Fibroblast of skin of left biceps (primary cell): Measurements from ENCODE around the gene SLC1A2.

Source experiments
- DNase-seq, 2 experiments: peaks; one replicate each; pipeline ENCODE4 v3.0.0-alpha.2; 2013; ENCODE audit warnings: low read depth in 2 of 2

Gene SLC1A2

GRCh38 chr11:35245056-35245455, 174.3 kb downstream of the SLC1A2 start:
- no peak for DNase-seq

DNA sequence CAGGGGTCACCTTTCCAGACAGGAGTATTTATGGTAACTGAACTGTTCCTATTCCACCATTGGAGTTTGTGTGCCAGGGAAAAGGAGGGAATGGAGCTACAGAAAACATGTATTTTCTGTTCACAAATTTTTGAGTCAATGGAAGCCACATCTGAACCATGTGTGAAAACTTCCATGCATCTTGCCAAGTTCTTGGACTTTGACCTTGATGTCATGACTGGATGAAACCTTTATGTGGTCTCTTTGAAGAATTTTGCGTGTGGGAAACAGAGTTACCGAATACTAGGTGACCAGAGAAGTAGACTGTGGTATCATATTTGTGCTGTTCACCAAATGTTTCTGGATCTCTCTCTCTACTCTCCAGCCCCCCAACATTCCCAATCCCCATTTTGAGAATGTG, 175.6 kb downstream of the SLC1A2 start:
- DNase-seq = no peak

DNA sequence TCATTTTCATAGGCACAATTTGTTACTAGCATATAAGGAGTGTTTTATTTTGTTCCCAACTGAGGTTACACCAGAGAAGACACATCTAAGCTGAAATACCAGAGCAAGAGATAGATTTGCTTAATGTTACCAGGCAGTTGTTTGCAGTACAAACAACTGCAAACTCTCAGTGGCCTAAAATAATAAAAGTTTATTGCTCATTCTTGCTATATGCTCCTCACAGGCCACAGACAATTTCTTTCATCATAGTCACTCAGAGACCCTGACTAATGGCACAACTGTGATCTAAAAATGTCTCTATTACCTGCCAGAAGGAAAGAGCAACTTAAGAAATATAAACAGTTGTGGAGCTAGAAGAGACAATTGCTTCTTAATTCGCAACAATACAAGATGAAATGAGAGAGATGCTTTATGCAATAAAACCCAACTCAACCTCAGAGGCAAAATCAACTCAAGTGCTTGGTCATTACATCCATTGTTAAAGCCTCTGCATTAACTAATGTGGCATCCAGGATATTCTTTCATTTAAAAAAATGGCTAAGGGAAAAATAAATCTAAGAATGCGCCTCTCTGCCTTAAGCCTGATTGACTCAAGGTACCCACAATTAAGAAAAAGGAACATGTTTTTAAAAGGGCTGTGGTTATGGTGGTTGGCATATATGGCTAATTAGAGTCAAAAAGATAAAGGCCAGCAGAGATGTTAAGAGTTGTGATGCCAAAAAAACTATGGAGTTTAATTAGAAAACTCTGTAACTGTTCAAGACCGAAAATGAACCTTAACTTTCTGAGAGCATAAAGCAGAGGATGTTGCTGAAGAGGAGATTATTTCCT, 176.7 kb downstream of the SLC1A2 start:
- no peak for DNase-seq

DNA sequence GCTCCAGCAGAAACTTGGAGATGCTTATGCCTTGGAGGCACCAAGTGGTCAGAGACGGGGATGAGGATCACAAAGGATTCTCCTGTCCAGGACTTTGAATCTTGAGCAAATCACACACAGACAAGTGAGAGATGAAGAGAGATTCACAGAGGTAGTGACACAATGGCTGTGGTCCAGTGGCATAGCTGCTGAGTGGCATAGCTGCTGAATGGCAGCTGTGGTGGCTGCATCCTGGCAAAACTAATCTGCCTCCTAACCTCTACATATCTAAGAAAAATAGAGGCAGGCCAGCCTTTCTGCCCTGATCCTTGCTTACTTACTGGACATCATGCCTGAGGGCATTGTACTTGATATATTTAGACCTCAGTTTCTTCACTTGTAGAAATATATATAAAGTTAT, 177.8 kb downstream of the SLC1A2 start:
- no peak for DNase-seq

GRCh38 chr11:35241083-35241482, 178.3 kb downstream of the SLC1A2 start:
- DNase-seq = no peak

DNA sequence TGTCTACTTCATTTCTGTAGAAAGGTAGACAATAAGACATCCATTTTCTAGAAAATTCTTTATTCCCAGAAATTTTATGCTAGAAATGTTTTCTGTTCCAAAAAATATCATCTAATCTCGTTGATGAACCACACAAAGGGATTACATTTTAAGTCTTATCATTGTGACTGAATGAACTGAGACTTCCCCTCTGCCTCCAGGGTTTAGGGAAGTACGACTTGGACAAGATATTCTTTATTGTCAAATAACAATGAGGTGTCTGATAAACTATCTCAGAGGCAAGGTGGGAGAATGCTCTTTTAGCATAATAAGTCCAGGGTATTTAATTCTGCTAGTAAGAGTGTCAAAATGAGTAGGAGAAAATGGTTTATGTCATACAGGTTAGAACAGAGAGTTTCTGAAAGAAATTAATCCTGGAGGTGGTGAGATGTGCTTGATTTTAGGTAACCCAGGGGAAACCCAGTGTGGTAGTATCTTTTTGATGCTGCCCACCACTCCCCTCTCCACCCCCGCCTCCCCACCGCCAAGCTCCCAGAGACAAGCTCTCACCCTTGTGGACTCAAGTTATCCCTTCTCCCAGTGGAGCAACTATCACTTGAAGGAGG, 179.8 kb downstream of the SLC1A2 start:
- DNase-seq = no peak

GRCh38 chr11:35238882-35239281, 180.5 kb downstream of the SLC1A2 start:
- DNase-seq = no peak

- DNase-seq = no peak
Measured at GRCh38 chr11:35237860-35238715, 181.3 kb downstream of the SLC1A2 start.

DNA sequence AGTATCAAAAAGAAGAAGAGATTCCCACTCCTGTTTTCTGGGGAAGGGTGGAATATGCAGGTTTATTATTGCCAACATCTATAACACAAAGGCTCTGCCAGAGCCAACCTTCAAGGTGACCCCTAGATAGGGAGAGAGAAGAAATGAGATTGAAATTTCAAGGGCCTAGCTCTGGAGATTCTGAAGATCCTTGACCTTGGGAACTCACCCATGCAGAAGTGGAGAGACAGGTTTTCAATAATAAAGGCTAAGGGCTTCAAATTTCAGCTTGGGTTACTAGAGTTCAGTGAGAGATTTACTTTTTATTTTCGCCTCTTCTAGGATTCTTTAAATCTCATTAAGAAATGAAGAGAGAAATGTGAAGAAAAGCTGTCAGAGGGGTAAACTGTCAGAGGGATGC, 182.0 kb downstream of the SLC1A2 start:
- no peak for DNase-seq

DNA sequence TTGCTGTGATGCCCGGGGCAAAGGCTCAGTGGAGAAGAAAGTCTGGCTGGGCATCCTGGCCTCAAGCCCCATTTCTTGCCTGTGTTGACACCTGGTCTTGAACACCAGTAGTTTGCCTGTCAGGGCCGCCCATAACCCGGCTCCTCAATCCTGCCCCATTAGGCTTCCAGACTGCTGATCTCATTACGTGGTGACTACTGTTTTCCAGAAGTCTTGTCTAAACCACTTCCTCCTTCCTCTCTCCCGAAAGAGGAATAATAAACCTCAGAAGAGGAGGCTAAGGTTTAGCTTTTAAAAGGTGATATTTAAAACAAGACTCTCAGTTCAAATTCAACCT, 182.7 kb downstream of the SLC1A2 start:
- DNase-seq = no peak

GRCh38 chr11:35235936-35236666, 183.3 kb downstream of the SLC1A2 start:
- no peak for DNase-seq

GRCh38 chr11:35235498-35235897, 183.9 kb downstream of the SLC1A2 start:
- no peak for DNase-seq

DNA sequence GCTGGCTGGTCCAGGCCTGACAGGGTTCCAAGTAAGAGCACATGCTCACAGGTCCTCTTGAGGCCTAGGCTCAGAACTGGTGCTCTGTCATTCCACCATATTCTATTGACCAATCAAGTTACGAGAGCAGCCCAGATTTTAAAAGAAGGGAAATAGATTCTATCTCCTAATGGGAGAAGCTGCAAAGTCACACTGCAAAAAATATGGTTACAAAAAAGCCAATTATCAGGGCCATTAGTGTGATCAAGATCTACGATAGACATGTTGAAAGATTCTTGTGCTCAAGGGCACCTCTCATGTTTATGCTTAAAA, 184.2 kb downstream of the SLC1A2 start:
- no peak for DNase-seq

DNA sequence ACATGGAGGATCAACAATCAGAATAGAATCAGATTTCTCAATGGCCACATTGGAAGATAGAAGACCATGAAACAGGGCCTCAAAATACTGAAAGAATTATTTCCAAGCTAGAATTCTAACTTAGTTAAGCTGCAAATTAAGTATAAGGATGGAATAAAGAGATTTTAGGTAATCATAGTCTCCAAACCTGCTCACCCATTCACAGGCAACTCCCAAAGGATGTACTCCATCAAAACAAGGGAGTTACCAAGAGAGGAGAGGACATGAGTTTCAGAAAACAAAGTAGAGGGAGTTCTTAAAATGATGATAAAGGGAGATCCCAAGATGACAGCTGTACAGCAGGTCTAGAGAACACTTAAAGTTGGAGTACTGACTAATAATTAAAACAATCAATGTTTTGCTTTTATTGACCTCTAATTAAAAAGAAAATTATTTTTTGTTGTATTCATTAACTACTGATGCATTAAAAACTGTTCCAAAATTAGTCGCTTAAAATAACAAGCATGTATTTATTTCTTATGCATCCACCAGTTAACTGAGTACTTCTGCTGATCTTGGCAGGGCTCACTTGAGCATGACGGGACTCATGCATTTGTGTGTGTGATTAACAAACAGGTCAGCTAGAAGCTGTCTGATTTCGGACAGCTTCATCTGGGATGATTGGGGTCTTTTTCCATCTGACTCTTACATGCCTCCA, 184.8 kb downstream of the SLC1A2 start:
- DNase-seq = no peak

DNA sequence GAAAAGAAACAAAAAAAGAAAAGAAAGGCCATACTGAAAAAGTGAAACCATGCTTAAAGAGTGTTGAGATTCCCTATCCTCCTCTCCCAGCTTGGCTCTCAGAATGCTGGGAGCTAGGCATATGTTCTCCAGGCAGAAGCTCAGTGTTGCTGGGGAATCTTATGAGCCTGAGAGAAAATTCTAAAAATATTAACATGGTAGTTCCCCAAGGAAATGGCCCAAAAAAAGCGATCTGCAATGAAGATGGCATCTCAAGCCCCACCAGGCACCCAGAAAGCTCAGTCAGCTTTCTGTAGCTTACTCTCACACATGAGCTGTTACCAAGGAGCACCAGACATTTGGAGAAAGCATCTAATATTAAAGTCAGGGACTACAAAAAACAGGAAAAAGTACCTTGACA, 185.8 kb downstream of the SLC1A2 start:
- DNase-seq = no peak

DNA sequence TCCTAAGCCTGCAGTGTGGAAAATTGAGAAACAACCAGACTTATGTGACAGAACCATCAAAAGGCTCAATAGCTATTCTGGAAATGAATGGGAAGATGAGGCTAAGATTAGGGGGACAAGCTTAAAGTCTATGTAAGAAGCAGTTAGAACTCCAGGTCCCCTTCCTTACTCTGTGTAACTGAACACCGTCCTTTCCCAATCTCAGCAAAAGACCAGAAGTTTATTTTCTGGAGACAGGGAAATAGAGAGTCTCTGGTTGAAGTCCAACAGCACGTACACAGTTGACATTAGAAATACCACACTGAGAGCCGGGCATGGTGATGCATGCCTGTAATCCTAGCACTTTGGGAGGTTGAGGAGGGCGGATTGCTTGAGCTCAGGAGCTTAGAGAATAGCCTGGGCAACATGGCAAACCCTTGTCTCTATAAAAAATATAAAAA, 186.4 kb downstream of the SLC1A2 start:
- DNase-seq = no peak

GRCh38 chr11:35231076-35231860, 188.1 kb downstream of the SLC1A2 start:
- no peak for DNase-seq

DNA sequence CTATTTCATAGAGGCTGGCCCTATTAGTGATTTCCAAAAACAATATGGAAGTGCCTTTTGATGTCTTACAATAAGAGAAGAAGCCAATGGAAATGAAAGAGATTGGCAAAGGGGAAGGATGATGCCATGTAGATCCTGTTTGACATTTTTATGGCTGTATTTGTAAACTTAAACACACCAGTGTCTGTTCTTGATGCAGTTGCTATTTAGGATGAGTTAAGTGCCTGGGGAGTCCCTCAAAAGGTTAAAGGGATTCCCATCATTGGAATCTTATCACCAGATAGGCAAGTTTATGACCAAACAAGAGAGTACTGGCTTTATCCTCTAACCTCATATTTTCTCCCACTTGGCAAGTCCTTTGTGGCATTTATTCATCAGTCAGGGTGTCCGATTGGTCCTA, 189.0 kb downstream of the SLC1A2 start:
- no peak for DNase-seq

DNA sequence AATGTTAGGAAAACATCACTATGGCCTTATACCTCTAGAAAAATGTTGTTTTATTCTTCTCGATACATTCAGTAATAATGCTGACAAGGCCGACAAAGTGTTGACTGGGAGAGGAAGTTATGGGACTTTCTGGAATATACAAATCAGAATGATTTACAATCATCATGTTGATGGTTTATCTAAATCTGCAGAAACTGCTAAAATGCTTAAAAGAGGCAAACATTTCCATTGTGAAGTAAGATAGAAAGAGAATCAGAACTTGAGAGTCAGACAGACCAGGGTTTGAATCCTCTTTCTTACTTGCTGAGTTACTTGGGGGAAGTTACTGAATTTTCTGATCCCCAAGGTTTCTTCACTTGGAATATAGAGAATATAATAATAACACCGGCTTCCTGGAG, 191.0 kb downstream of the SLC1A2 start:
- DNase-seq = no peak

DNA sequence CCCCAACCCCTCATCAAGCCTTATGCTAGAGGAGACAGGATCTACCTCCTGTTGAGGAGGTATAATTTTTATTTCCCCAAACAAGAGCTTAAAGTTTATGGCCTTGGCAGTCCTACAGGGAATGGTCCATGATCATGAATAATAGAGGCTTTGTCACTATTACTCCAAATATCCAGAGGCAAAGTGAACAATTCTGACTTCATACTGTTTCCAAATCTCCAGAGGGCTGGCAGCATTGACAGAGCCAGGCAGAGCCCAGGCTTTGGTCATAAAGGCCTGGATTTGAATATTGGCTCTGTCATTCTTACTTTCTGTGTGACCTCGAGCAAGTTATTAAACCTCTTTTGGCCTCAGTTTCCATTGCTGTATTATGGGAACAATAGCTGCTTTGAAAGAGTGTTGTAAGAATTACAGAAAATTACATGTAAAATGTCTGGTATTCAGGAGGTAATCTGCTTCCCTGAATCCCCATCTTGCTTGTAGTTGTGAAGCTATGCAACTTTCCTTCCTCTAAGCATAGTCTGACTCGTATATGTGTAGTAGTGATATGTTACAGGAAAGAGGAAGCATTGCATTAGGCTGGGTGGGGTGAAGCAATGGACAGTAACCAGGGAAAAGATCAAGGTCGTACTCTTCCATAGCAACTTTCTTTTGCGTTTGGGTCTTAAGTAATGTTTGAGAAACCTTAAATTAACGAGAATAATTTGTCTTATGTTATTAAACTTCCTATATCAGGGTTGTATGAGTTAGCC, 191.6 kb downstream of the SLC1A2 start:
- no peak for DNase-seq
